Left cardiac atrium (tissue), 4 donors: ENCODE results near the gene GPC6. TPM values are rescaled to one million over a fixed set of nuclear protein-coding genes. Genes with fewer than 3 reads are reported as not detected.
"Not testable (repeated sequence)": the region's sequence is repeated elsewhere in the genome, so short reads cannot be mapped to it uniquely, and the experiment has no call there.

Experiments used
- ATAC-seq, 2 donors: fragments of 200-7000 bp; cut with Tn5 transposase; one replicate each; pipeline ENCODE4 v1.9.1; 2020; ENCODE audit warnings: mild to moderate bottlenecking in 2 of 2, moderate library complexity in 2 of 2
- DNase-seq: peaks from one replicate; pipeline ENCODE4 v3.0.0-alpha.2; 2020
- intact Hi-C, 2 donors: fragments of 100-400 bp; cut with DNase I; formaldehyde crosslinking; loops; one replicate each; pipeline versions ENCODE4 v1.14.1 to v1.15.1; 2022 to 2023
- total RNA-seq, 2 donors: library from RNA; stranded (reverse); fragmentation: NEBNext Ultra II Directional; extraction: Animal tissue kit (Norgen Biotek cat#: 25700); gene quantifications; one replicate each; pipeline ENCODE4 v1.2.1, GENCODE V29; 2021
- donor health status: DM: no; HTN: yes; CAD: no.
- donor health status: DM: no; HTN: yes; CAD: no; lungs with severe emphysema.
- donor health status: DM: yes; HTN: yes; CAD: no.
- donor health status: Dilated cardiomyopathy.

GPC6 gene
- total RNA-seq, 2 donors from 2014 or later = 2.8 to 5.4 TPM

DNA sequence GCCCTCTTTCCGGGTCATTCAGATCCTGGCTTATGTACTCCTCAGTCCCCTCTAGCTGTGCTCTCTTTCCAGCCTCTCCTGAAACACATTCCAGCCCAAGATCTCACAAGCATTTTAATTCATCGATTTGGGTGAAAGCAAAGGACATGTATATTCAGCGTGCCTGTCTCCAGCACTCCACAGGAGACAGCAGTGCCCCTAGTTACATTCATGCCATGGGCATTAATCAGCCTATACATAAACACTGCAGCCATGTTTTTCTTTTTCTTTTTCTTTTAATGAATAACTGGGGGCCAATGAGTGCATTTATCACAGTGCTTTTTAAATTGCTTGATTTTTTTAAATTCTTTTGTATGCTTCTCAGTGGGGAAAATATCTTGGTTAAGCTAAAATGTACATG lies 1053.7 kb downstream of the GPC6 start:
- no peak for ATAC-seq
- no peak for DNase-seq
- intact Hi-C loops = no loop called here

DNA sequence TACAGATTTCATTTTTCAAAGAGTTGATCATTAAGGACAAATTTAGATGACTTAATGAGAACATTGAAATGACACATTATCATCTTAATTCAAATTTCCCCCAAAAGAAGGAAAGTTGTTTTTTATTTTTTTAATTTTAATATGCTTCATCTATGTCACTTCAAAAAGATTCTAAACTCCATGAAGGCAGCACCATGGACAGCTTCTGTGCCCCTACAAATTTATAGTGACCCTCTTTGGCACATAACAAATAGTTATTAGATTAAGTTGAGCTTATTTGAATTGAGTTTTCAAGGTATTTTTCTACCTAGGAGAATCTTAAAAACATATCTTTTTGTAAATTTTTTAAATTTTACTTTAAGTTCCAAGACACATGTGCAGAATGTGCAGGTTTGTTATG lies 1054.2 kb downstream of the GPC6 start:
- no peak for ATAC-seq
- intact Hi-C loops = no loop called here
- no peak for DNase-seq

DNA sequence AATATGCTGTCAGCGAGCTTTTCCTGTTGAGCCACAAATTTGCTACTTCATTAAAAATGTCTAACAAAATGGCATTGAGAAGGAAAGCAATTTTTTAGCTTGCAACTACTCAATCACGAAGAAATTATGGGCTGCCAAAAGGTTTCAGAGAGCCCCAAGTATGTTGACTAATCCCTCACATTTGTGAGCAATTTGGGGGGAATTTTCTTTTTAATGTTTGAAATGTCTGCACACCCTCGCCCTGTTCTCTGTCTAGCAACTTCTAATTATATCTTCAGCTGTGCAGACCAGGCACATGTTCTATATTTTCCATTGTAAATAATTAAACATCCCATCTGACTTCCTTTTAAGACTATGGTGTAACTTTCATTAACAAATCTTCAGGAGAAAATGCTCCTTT lies 1060.0 kb downstream of the GPC6 start:
- ATAC-seq (no peak), DNase-seq (no peak)
- intact Hi-C loops = no loop called here

DNA sequence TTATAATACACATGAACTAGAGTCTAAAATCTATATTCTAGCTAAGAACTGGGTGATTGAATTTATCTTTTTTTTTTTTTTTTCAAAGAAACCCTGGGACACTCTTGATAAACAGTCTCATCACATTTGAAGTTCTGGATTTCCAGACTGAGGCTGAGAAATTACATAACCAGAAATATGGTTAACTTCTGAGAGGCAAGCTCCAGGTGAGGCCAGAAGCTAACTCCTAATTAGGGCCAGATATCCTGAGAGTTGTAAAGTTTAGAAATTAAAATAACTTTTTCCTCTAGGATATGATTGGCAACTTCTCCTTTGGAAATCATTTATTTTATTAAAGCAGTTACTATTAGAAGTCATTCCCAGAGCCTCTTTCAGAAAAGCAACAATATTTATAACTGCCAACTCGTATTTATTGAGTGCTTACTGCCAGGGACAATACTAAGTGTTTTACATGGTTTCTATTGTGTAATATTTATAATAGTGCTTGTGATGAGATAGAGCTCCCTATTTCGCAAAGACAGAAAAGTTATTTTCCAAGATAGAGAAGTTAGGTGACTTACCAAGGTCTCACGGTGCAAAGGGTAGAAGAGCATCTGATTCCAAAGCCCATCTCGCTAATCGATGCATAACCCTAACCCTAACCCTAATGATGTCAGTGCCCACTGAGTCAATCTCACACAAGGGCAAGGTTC lies 1065.2 kb downstream of the GPC6 start:
- no peak for DNase-seq
- intact Hi-C loops = no loop called here
- ATAC-seq = no peak

DNA sequence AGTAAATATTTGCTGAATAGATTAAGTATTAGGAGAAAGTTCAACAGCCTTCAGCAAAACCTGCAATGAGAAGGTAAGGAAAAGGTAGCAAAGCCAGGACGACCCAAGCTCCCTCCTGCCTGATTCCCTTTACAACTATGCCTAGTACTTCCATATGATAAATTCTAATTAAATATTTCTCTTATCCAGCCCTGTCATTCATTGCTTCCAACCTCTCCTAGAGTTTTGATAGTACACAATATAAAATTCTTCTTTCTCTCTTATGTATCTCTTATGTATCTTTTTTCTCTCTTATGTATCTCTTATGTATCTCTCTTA lies 1065.7 kb downstream of the GPC6 start:
- intact Hi-C loops = no loop called here
- ATAC-seq (no peak), DNase-seq (no peak)

DNA sequence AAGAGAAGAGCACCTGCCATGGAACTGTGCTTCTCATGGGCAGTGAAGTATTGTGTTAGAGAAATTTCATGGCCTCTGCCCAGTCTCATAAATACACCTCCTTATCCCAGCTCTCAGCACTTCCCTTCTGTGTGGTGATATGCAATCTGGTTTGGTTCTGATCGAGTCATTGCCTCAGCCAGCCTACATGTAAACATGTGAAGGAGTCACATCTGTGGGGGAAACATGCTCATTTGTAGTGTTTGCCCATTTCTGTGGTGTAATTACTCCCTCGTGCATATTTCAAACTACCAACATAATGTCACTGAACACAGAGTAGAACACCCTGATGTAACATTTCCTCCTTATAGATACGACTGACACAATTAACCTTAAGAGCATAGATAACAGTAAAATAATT lies 1069.9 kb downstream of the GPC6 start:
- DNase-seq (no peak), ATAC-seq (no peak)
- intact Hi-C loops = no loop called here

DNA sequence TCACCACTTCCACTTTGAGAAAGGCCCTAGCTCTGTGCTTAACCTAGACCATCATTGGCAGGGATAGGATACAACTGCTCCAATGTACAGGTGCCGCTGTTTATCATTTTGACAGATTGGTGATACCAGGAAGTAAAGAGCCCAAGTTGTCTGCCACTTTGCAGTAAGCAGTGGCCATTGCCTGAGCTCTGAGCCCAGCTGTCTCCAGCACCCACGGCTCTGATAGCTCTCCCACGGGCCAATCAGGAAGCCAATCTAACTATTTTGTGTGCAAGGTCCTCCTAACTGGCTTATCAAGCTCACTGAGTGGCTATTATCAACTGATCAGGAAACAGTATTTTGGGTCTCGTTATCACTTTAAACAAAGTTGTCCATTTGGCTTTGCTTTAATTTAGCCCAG lies 1071.7 kb downstream of the GPC6 start:
- DNase-seq = no peak
- intact Hi-C loops = no loop called here
- ATAC-seq = no peak

DNA sequence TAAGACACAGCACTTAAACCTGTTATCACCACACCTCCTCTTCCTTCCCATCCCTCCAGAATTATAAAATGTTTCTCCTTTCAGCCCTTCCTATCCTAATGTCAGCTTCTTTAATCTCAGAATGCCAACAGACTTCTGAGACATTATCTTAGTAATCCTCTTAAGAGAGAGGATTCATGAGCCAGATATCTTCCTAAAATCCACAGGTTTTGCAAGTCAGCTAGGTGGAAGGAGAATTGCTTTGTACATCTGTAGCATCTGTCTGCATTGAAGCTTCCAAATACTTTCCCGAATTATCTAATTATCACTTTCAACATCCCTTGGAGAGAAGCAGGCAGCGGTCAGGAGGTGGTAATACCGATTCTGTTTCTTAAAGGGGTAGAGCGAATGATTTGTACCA lies 1073.8 kb downstream of the GPC6 start:
- ATAC-seq (no peak), DNase-seq (no peak)
- intact Hi-C loops = no loop called here

DNA sequence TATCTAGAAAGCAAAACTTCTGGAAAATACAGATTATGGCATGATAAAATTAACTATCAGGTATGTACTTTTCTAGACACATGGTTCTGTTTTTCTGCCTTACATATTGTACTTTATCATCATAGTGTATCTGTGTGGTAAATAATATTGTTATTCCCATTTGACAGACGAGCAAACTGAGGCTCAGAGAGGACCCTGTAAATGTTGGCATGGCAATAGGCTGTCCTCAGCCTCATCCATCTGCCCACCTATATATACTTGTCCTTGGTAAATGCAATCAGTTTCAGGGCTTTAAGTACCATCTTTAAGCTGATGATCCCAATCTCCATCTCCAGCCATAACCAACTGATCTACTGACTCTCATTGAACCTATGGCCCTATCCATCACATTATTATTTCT lies 1074.9 kb downstream of the GPC6 start:
- intact Hi-C loops = no loop called here
- no peak for ATAC-seq
- DNase-seq = no peak

DNA sequence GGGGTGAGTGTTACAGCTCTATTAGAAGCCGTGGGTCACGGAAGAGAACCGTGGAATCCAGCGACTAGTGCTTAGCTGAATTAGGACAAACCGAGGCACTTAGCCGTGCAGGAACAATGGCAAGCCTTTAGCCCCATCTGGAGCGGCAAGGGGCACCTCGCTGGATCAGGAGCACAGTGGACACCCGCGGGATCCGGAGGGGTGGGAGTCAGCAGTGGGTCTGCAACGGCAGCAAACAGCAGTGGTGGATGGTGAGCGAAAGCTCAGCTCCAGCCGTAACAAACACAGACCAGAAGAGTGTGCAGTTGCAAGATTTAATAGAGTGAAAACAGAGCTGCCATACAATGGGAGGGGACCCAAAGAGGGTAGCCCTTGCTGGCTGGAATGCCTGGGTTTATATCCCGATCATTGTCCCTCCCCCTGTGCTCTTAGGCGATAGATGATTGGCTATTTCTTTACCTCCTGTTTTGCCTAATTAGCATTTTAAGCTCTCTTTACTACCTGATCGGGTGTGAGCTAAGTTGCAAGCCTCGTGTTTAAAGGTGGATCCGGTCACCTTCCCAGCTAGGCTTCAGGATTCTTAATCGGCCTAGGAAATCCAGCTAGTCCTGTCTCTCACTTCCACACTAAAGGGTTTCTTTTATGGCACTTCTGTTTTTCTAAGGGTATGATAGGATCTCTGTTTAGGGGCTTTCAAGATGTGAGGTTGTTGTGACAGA lies 1076.4 kb downstream of the GPC6 start:
- intact Hi-C loops, ATAC-seq, DNase-seq: not testable (repeated sequence)

DNA sequence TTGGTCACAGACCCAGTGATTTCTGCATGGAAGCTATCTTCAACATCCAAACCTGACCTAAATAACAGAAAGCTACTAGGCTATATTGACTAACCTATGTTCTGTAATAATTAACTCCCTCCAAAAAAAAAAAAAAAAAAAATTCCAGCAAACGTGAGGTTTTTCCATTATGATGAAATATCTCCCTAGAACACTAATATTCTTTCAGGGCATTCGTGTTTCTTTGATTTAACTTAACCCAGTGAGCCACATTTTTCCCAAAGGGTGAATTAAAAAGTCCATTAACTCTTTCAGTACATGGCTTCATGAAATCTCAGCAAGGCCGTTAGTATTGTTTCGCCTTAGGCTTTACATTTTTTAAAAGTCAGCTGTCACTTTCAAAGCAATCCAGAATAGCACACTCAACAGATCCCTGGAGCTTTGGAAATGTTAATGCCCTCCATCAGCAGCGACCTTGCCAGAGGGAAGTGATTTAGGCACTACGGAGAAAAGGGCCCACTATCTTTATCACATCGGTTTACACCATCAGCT lies 1077.1 kb downstream of the GPC6 start:
- DNase-seq (no peak), ATAC-seq (no peak)
- intact Hi-C loops = no loop called here

DNA sequence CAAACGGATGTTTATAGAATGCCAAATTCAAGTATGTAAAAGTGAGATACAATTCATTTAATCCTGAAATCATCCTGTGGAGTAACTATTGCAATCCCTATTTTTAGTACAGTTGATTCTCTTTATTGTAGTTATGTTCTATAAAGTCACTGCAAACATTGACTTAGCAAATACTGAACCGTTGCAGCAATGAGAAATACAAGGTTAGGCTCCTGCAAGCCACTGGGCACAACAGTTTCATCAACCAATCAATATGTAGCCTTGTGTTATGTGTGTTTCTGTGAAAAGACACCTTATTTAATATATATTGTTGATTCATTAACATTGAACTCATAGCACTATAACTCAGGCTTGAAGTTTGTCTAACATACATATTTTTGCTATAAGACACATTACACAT lies 1078.4 kb downstream of the GPC6 start:
- ATAC-seq (no peak), DNase-seq (no peak)
- intact Hi-C loops = no loop called here

DNA sequence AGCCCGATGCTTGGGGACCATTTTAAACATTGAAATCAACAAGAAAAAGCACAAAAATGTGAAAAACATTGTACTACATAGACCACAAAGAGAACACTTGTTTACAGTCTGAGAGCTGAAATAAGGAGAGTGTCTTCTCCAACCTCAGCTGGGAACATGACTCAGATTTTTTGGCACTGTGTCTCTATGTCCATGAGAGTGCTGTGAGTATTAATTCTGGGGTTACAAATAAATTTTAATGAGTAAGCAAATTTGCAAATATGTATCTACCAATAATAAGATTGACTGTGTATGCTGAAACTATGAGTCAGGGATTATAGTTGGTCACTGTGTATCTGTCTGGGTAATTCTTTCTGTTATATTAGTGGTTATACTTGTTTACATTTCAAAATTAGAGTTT lies 1078.9 kb downstream of the GPC6 start:
- intact Hi-C loops = no loop called here
- DNase-seq = no peak
- ATAC-seq = peak; percentile 34 to 94

DNA sequence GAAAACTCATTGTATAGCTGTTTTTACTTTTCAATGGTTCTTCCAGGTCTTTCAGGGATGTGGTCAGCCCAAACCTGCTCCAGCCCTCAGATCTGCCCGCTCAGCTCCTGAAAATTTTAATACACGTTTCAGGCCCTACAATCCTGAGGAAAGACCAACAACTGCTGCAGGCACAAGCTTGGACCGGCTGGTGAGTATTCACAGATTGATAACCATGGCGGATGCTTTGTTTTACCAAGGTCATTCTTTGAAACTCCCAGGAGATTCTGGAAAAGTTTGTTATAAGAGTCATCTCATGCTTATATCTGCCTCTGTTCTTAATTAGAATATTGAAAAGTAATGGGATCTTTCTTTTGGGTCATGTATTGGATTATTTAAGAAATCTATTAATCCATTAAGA lies 1079.3 kb downstream of the GPC6 start:
- ATAC-seq = no peak
- intact Hi-C loops = no loop called here
- DNase-seq = no peak

DNA sequence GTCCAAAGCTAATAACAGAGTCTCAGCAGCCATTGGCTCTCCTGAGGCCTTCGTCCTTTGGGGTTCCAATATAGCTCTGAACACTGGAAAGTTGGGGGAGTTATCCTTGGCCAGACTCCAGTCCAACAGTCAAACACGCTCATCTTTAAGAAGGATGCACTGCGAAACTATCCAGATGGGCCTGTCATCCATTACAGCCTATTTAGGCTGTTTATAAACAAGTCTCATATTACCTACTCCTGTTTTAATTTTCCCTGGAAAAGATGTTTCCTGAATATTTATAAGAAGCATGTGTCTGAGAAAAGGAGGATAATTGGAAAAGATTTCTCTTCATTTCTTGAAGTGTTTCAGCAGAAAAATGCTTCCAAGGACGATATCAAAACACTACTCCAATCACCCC lies 1082.2 kb downstream of the GPC6 start:
- ATAC-seq (no peak), DNase-seq (no peak)
- intact Hi-C loops = no loop called here

DNA sequence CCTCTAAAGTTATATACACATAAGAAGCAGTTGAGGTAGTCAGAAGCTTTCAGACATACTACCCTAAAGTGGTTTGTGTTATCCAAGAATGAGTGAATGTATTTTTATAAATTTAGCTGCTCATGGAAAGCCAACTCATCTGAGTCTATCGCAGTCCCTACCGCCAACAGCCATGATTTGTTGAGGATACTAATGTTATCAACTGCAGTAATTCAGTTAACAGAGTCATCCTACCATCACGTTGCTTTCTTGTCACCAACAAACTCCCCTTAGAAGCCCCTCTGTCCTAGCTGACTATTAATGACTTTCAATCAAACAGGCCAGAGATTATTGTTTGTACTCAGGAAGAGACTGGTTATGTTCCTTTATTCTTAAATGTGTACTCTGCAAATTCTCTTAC lies 1083.0 kb downstream of the GPC6 start:
- ATAC-seq (no peak), DNase-seq (no peak)
- intact Hi-C loops = no loop called here

DNA sequence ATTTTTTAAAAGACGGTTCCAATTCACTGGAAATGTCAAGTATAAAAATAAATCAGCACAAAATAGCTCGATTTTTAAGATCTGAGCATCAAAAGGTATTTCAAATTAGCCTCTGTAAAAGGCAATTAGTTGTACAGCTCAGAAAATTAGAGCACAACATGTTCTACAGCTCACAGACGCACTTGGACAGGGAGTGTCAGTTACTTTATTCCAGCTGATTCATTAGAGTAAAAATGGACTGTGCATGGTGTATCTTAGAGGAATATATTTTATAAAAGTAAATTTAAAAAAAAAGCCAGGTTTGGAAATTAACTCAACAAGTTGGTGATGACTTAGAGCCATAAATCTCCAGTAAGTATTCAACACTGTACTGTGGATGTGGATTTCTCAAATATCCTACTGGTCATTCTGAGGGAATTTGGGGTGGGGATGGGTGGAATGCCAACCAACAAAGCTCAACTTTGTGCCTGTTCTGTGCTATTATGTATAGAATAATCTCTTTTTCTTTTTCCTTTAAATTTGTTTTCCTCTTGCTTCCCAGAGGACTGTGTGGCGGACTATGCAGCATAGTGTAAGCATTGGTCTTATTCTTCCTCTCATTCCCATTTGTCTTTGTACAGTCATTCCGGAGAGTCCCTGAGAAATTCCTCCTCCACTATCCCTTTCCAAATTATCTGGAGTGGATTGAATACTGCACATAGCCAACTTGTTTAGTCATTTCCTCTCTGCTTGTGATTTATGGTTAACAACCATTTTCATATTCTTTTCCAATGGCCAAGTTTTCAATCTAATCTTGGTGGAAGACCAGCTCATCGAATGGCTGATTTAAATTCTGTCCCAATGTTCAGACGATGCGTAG lies 1083.6 kb downstream of the GPC6 start:
- peak in 1 of 2 donors; percentile 83 for ATAC-seq
- no peak for DNase-seq
- intact Hi-C loops = no loop called here

DNA sequence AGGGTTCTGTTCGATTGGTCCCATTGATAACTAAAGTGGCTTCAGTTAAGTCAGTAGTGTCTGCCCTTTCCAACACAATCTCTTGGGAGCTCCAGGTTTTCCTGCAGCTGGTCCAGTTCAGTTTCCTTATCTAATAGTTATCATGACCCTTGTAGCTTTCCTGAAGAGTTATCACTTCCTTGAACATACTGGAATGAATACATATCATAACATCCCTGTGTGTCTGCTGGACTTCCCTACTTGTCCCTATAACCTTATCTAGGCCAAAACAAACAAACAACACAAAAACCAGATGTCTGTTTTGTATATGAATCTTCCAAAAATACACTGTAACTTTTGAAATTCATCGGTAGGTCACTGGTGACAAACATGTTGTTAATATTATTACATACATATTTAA lies 1085.3 kb downstream of the GPC6 start:
- DNase-seq (no peak), ATAC-seq (peak in 1 of 2 donors; percentile 24)
- intact Hi-C loops = no loop called here

DNA sequence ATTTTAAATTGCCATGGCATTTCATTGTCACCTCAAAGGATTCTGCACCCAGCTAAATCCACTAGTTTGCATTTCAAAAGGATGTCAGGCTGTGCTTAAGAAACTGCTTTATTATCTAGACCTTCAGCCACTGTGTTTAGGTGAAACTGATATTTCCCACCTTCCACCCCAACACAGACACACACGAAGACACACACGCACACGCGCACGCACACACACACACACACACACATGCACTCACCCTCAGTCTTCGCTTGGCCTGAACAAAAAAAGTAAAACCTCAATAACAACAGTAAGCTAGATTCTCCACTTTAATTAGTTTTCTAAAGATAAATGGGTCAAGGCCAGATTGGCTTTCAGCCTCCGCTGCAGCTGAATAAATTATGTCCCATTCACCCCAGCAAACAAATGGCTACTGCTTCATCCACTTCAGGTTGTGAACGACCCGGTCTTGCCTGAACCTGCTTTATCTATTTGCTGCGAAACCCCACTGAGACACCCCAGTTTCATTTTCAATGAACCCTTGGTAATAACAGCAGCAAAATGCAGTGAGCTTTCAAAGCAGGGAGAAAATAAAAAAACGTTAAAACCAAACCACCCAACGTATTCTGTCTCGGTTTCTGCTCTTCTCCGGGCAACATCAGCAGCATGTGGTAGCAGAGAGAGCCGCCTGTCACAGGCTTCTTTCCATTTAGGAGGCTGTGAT lies 1086.1 kb downstream of the GPC6 start:
- ATAC-seq = no peak
- intact Hi-C loops = no loop called here

More for the DNA sequence above, 1086.1 kb downstream of the GPC6 start:
- no peak for DNase-seq
